HEK293 (cell line): Measurements from ENCODE around the gene GNB1.

Experiments used
- CTCF ChIP-seq: fragments of 450-650 bp; formaldehyde crosslinking; IDR thresholded peaks from 2 replicates; pipeline ENCODE4 v1.5.1; 2016; ENCODE audit warnings: missing biosample characterization, missing genetic modification characterization
- TRIM28 ChIP-seq: IDR thresholded peaks from 2 replicates; pipeline ENCODE4 v1.6.1; 2011; ENCODE audit warnings: low read length, control low read depth, borderline replicate concordance
- YY1 ChIP-seq: fragments of 450-650 bp; formaldehyde crosslinking; IDR thresholded peaks from 2 replicates; pipeline ENCODE4 v1.5.1; 2018; ENCODE audit warnings: missing biosample characterization, missing genetic modification characterization
- ZBTB8A ChIP-seq: fragments of 450-650 bp; formaldehyde crosslinking; IDR thresholded peaks from 2 replicates; pipeline ENCODE4 v1.5.1; 2016; ENCODE audit warnings: missing biosample characterization, missing genetic modification characterization
- ZEB2 ChIP-seq: fragments of 450-650 bp; formaldehyde crosslinking; IDR thresholded peaks from 2 replicates; pipeline ENCODE4 v1.5.1; 2016; ENCODE audit warnings: missing biosample characterization, missing genetic modification characterization
- ZNF184 ChIP-seq: fragments of 450-650 bp; IDR thresholded peaks from 2 replicates; pipeline ENCODE4 v1.5.1; 2018; ENCODE audit warnings: missing biosample characterization, mild to moderate bottlenecking, missing genetic modification characterization
- ZNF513 ChIP-seq: fragments of 450-650 bp; IDR thresholded peaks from 2 replicates; pipeline ENCODE4 v1.5.1; 2018; ENCODE audit warnings: missing biosample characterization, missing genetic modification characterization
- ZNF530 ChIP-seq: fragments of 450-650 bp; formaldehyde crosslinking; IDR thresholded peaks from 2 replicates; pipeline ENCODE4 v1.5.1; 2016; ENCODE audit warnings: low read depth, missing biosample characterization, missing genetic modification characterization

- TF ChIP-seq TRIM28: no peak
- TF ChIP-seq ZEB2 (tag by site-specific recombination): no peak
- TF ChIP-seq ZBTB8A (tag by site-specific recombination): no peak
- TF ChIP-seq ZNF184 (tag by site-specific recombination): no peak
- TF ChIP-seq ZNF513 (tag by site-specific recombination): no peak
- TF ChIP-seq ZNF530: no peak
- no peak for TF ChIP-seq CTCF (tag by site-specific recombination)
- TF ChIP-seq YY1 (tag by site-specific recombination): no peak
Measured at GRCh38 chr1:1895456-1896336, 4.8 kb upstream of the GNB1 start.
